GM12878 (cell line): ENCODE measurements around the gene SCGB1C2. TPM values are rescaled to one million over a fixed set of nuclear protein-coding genes. Genes with fewer than 3 reads are reported as not detected.

Source experiments
- ATAC-seq: fragments of 200-7000 bp; cut with Tn5 transposase; 3 replicates; pipeline ENCODE4 v1.9.1; 2020; ENCODE audit warnings: mild to moderate bottlenecking, moderate library complexity
- BruUV-seq: library from RNA; stranded (reverse); fragments of 400-500 nt; replicated peaks from 2 replicates; lab custom pipeline; 2021; lab: Mats Ljungman, UMichigan
- CTCF ChIA-PET: fragments of 300-600 bp; sonication (Branson Sonifier 250); formaldehyde crosslinking; extraction: SDS; loops from one replicate; lab custom pipeline; 2021; ENCODE audit warnings: inconsistent platforms; lab: Yijun Ruan, JAX
- POLR2A ChIA-PET: fragments of 350-600 bp; formaldehyde crosslinking; extraction: SDS; loops from one replicate; lab custom pipeline; 2021; ENCODE audit warnings: inconsistent platforms; lab: Charles Lee
- RAD21 ChIA-PET: fragments of 300-600 bp; sonication (Branson Sonifier 250); formaldehyde crosslinking; loops from one replicate; lab custom pipeline; 2023; ENCODE audit warnings: antibody characterized with exemption; ENCODE audit not compliant: unreplicated experiment; lab: Charles Lee
- SMC1A ChIA-PET: fragments of 300-600 bp; sonication (Branson Sonifier 250); formaldehyde crosslinking; loops from one replicate; lab custom pipeline; 2023; ENCODE audit not compliant: unreplicated experiment, uncharacterized antibody; lab: Charles Lee
- DNase-seq: peaks from one replicate; pipeline ENCODE4 v3.0.0-alpha.2; 2011; ENCODE audit warnings: low read depth, low spot score
- FAIRE-seq: peaks from 3 replicates; lab custom pipeline; 2011; peaks lifted over from hg19 to GRCh38; lab: Jason Lieb, UNC
- H2AFZ ChIP-seq: 2 replicates; pipeline ENCODE4 v1.6.0; 2011; ENCODE audit warnings: low read depth, low read length, control low read depth; ENCODE audit not compliant: control insufficient read depth
- H3K27ac ChIP-seq: 2 replicates; pipeline ENCODE4 v1.5.1; 2011; ENCODE audit warnings: control low read depth; ENCODE audit not compliant: control insufficient read depth, insufficient read depth
- H3K27me3 ChIP-seq, 2 experiments: replicated peaks in 1 of 2; 2 replicates each; pipeline versions ENCODE4 v1.6.0 to v1.6.1; 2011; ENCODE audit warnings: low read length in 1 of 2; ENCODE audit not compliant: control insufficient read depth in 2 of 2, insufficient read depth in 2 of 2
- H3K36me3 ChIP-seq, 2 experiments: 2 replicates each; pipeline ENCODE4 v1.5.1; 2011; ENCODE audit warnings: low read length in 1 of 2; ENCODE audit not compliant: control insufficient read depth in 2 of 2, insufficient read depth in 2 of 2
- H3K4me1 ChIP-seq: 2 replicates; pipeline ENCODE4 v1.6.1; 2011; ENCODE audit warnings: mild to moderate bottlenecking, low read length, moderate library complexity, mixed read lengths; ENCODE audit not compliant: control insufficient read depth, insufficient read depth
- H3K4me2 ChIP-seq: 2 replicates; pipeline ENCODE4 v1.6.0; 2011; ENCODE audit warnings: control low read depth; ENCODE audit not compliant: control insufficient read depth, insufficient read depth
- H3K4me3 ChIP-seq: fragments of 200-600 bp; sonication (generic); 2 replicates; pipeline ENCODE4 v1.5.1; 2016
- H3K79me2 ChIP-seq: 2 replicates; pipeline ENCODE4 v1.6.0; 2011; ENCODE audit warnings: low read length; ENCODE audit not compliant: control insufficient read depth, insufficient read depth
- H3K9ac ChIP-seq: 2 replicates; pipeline ENCODE4 v1.8.0; 2011; ENCODE audit warnings: low read length, control low read depth, mixed read lengths; ENCODE audit not compliant: control insufficient read depth, insufficient read depth
- H3K9me3 ChIP-seq: replicated peaks from 3 replicates; pipeline ENCODE4 v1.5.1; 2011; ENCODE audit warnings: mild to moderate bottlenecking, low read length; ENCODE audit not compliant: control insufficient read depth, insufficient read depth
- H4K20me1 ChIP-seq: 2 replicates; pipeline ENCODE4 v1.6.0; 2011; ENCODE audit not compliant: control insufficient read depth, insufficient read depth
- HDAC6 ChIP-seq: fragments of 200-600 bp; sonication (generic); IDR thresholded peaks from one replicate; pipeline ENCODE4 v1.8.0; 2017; ENCODE audit warnings: antibody characterized with exemption; ENCODE audit not compliant: unreplicated experiment
- NR2C1 ChIP-seq: fragments of 450-650 bp; IDR thresholded peaks from 2 replicates; pipeline ENCODE4 v1.6.1; 2017; ENCODE audit warnings: antibody characterized with exemption, mild to moderate bottlenecking, moderate library complexity
- NRF1 ChIP-seq: conservative IDR thresholded peaks from 2 replicates; pipeline ENCODE4 v1.6.1; 2011; ENCODE audit warnings: mild to moderate bottlenecking, low read depth, low read length, improper control_type of control experiment
- RAD51 ChIP-seq: fragments of 450-650 bp; IDR thresholded peaks from 2 replicates; pipeline ENCODE4 v1.6.1; 2016; ENCODE audit warnings: moderate library complexity, mild to moderate bottlenecking, inconsistent platforms
- RB1 ChIP-seq: fragments of 450-650 bp; formaldehyde crosslinking; IDR thresholded peaks from 2 replicates; pipeline ENCODE4 v1.6.1; 2017; ENCODE audit warnings: mild to moderate bottlenecking, borderline replicate concordance
- SUPT20H ChIP-seq: IDR thresholded peaks from 2 replicates; pipeline ENCODE4 v1.6.1; 2011; ENCODE audit warnings: low read depth, mild to moderate bottlenecking, low read length, moderate library complexity, borderline replicate concordance; ENCODE audit not compliant: control insufficient read depth
- SUZ12 ChIP-seq: fragments of 200-600 bp; sonication (generic); IDR thresholded peaks from one replicate; pipeline ENCODE4 v1.6.1; 2018; ENCODE audit warnings: antibody characterized with exemption, mild to moderate bottlenecking; ENCODE audit not compliant: unreplicated experiment
- ZNF24 ChIP-seq: fragments of 450-650 bp; IDR thresholded peaks from 2 replicates; pipeline ENCODE4 v1.6.1; 2017; ENCODE audit warnings: antibody characterized with exemption, mild to moderate bottlenecking
- WGBS: methylation state at CpG from one replicate; pipeline ENCODE4 v1.1.6; 2016; ENCODE audit warnings: low lambda C conversion rate; ENCODE audit not compliant: insufficient replicate concordance, insufficient coverage; ENCODE audit errors: missing lambda C conversion rate; 5-methylcytosine and 5-hydroxymethylcytosine counted together
- in situ Hi-C: fragments of 300-500 bp; cut with MboI; formaldehyde crosslinking; loops from 9 replicates; pipeline ENCODE4 v1.14.3; 2018; ENCODE audit warnings: mixed read lengths
- intact Hi-C: fragments of 100-400 bp; cut with micrococcal nuclease; formaldehyde crosslinking; loops from one replicate; pipeline ENCODE4 v1.14.2; 2022; ENCODE audit not compliant: unreplicated experiment
- polyA plus RNA-seq, 11 experiments: library from polyadenylated mRNA; depleted of rRNA in 4 of 11; unstranded in 6 of 11; stranded (reverse) in 5 of 11; fragments of >200 nt; fragmentation: Nextera tagmentation in 4 of 11; fragmentation: Illumina TruSeq in 1 of 11; extraction: Ambion mirVana in 4 of 11; extraction: Trizol in 1 of 11; gene quantifications; 1 replicate in 1 of 11; 2 replicates in 10 of 11; pipeline versions ENCODE4 v1.2.1 to v1.2.3, GENCODE V29; 2011 to 2016; ENCODE audit warnings: inconsistent platforms in 2 of 11, missing spikeins in 2 of 11, low read depth in 1 of 11
- total RNA-seq, 4 experiments: library from RNA; depleted of rRNA in 3 of 4; stranded (reverse); fragments of >200 nt in 3 of 4; fragmentation: Illumina TruSeq in 1 of 4; extraction: Trizol in 1 of 4; gene quantifications; 2 replicates each; pipeline versions ENCODE4 v1.2.1 to v1.2.3, GENCODE V29; 2013 to 2021
- TF ChIP-seq, protein P1 (sequence below): fragments of 450-650 bp; IDR thresholded peaks from 2 replicates; pipeline ENCODE4 v1.6.1; 2017; ENCODE audit warnings: borderline replicate concordance
- TF ChIP-seq, protein P2 (sequence below): IDR thresholded peaks from 2 replicates; pipeline ENCODE4 v1.6.1; 2012; ENCODE audit warnings: low read depth, low read length, improper control_type of control experiment

The SCGB1C2 gene
- total and polyA plus RNA-seq, 10 of the 15 experiments (the other 5 are each of a cell fraction or from before 2014, with no cell fraction given), result not detected

DNA sequence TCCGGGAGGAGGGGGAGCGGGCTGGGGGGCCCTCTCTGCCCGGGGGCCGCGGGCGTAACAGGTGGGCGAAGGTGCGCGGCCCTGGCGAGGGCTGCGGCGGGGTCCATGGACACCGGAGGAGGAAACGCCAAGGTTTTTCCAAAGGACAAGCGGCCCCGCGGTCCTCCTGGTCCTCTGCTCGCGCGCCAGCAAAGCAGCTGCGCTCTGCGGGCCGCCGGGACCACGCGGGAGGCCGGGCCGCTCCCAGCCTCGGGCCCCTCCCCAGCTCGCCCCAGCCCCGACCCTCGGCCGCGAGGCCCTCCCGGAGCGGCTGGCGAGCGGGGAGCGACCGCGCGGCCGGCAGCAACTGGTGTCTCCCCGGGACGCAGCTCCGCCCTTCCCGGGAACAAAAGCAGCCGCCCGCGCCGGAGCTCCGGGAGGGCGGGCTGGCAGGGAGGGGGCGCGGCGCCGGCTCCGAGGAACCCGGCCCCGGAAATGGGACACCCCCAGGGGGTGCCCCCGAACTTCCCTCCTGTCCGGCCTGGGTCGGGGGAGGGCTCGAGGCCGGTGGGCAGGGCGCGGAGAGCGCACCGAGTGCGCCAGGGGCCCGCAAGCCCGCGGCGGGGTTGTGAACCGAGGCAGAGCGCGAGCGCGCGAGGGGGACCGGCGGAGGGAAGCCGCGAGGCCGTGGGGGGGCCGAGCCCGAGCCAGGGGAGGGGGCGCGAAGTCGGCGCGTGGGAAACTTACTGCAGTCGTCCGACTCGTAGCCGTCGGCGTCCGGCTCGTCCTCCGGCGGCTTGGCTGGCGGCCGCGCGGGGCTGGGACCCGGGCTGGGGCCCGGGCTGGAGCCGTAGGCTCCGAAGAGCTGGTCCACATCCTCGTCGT is 43.2 kb downstream of the SCGB1C2 start:
- H3K79me2 ChIP-seq, result no peaks in the 10 kb centered on the region
- peaks cover 2% of the 10 kb centered on the region; the same call in 1 of the 2 replicates for H3K4me1 ChIP-seq
- BruUV-seq, result no TSS peak
- ChIA-PET POLR2A (no interaction called here), RAD21 (no interaction called here), CTCF (no interaction called here), SMC1A (no interaction called here)
- 48% methylated on average over 41 of the region's 112 CpGs for WGBS
- H3K27me3 ChIP-seq, result peaks cover 0 to 5% of the 10 kb centered on the region in 2 experiments; a peak in 3 of 4 replicates
- no peak for FAIRE-seq
- TF ChIP-seq NR2C1, result no peak
- TF ChIP-seq ZNF24, result no peak
- peak; percentile 76 for TF ChIP-seq SUZ12
- no peak for TF ChIP-seq SUPT20H
- no peak for ATAC-seq
- no peak overlapping the region for H3K27ac ChIP-seq
- in situ Hi-C loops (no loop called here), intact Hi-C loops (no loop called here)
- no peaks in the 10 kb centered on the region for H4K20me1 ChIP-seq
- H2AFZ ChIP-seq, result no peak overlapping the region
- no peak overlapping the region for H3K4me3 ChIP-seq
- no peak overlapping the region for H3K4me2 ChIP-seq
- no peak for DNase-seq
- no peaks in the 10 kb centered on the region for H3K36me3 ChIP-seq
- H3K9ac ChIP-seq, result no peak overlapping the region
- H3K9me3 ChIP-seq, result no peaks in the 10 kb centered on the region

DNA sequence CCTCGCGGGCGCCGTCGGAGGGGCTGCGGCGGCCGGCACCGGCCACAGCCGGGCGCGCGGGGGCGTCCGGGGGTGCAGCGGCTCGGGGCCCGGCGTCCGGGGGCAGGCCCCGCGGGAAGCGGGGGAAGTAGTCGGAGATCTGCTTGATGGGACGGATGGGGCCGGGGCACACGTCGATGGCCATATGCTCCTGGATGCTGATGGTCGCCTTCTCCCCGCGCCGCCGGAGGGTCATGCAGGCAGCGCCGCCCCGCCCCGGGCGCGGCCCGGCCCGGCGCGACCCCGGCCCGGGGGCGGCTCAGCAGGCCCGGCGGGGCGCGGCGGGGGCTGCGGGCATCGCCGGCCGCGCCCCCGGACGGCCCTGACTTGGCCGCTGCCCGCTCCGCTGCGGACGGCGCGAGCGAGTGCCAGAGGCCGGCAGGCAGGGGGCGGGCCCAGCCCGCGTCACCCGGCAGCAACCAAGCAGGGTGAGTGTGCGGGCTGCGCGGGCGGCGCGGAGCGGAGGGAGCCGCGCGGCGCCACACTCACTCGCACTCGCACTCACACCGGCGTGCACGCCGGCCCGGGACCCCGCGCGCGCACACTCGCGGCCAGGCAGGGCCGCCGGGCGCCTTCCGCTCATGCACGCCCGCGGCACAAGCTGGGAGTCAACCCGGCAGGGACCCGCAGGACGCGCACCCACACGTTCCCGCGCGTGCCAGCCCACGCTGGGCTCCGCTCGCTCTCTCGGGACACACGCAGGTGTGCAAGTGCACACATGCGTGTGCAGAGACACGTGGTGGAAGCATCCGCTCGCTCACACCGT is 44.1 kb downstream of the SCGB1C2 start, which contains the start of gene DOC2B:
TSS of gene DOC2B (minus strand) at position 406 of the 805 bp plus-strand sequence. CDS start at position 235, 171 bp downstream.
- SMC1A ChIA-PET, result no interaction called here
- no peak for DNase-seq
- CTCF ChIA-PET, result no interaction called here
- no TSS peak for BruUV-seq
- TF ChIP-seq RAD51 (no peak), NRF1 (no peak), RB1 (no peak), HDAC6 (no peak)
- TF ChIP-seq, protein P1, sequence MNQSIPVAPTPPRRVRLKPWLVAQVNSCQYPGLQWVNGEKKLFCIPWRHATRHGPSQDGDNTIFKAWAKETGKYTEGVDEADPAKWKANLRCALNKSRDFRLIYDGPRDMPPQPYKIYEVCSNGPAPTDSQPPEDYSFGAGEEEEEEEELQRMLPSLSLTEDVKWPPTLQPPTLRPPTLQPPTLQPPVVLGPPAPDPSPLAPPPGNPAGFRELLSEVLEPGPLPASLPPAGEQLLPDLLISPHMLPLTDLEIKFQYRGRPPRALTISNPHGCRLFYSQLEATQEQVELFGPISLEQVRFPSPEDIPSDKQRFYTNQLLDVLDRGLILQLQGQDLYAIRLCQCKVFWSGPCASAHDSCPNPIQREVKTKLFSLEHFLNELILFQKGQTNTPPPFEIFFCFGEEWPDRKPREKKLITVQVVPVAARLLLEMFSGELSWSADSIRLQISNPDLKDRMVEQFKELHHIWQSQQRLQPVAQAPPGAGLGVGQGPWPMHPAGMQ, result no peak
- TF ChIP-seq, protein P2, sequence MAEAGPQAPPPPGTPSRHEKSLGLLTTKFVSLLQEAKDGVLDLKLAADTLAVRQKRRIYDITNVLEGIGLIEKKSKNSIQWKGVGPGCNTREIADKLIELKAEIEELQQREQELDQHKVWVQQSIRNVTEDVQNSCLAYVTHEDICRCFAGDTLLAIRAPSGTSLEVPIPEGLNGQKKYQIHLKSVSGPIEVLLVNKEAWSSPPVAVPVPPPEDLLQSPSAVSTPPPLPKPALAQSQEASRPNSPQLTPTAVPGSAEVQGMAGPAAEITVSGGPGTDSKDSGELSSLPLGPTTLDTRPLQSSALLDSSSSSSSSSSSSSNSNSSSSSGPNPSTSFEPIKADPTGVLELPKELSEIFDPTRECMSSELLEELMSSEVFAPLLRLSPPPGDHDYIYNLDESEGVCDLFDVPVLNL, result no peak
- TF ChIP-seq, all 136 proteins: peak for 0
- Histone ChIP-seq H3K27me3 (peaks cover 0 to 5% of the 10 kb centered on the region in 2 experiments; a peak in 3 of 4 replicates), H3K4me2 (no peak within 1 kb of the TSS), H3K4me1 (peaks cover 3% of the 10 kb centered on the region), H3K79me2 (no peaks in the 10 kb centered on the region), H3K9ac (no peak within 1 kb of the TSS), H3K36me3 (no peaks in the 10 kb centered on the region), H2AFZ (no peak within 1 kb of the TSS), H3K9me3 (no peaks in the 10 kb centered on the region), H3K27ac (no peak within 1 kb of the TSS), H3K4me3 (no peak within 1 kb of the TSS), H4K20me1 (no peaks in the 10 kb centered on the region)
- ChIA-PET RAD21 (no interaction called here), POLR2A (no interaction called here)
- ATAC-seq (no peak), FAIRE-seq (no peak)
- in situ Hi-C loops (no loop called here), intact Hi-C loops (no loop called here)
- 33% methylated on average over 51 of the region's 120 CpGs for WGBS
